GM19239 (cell line): ENCODE results near the gene SND1.

ENCODE experiments used
- DNase-seq: peaks from one replicate; pipeline ENCODE4 v3.0.0; 2011; ENCODE audit warnings: low spot score; ENCODE audit not compliant: insufficient read length
- FAIRE-seq: peaks from 2 replicates; lab custom pipeline; 2011; peaks lifted over from hg19 to GRCh38; lab: Jason Lieb, UNC

SND1 gene

DNA sequence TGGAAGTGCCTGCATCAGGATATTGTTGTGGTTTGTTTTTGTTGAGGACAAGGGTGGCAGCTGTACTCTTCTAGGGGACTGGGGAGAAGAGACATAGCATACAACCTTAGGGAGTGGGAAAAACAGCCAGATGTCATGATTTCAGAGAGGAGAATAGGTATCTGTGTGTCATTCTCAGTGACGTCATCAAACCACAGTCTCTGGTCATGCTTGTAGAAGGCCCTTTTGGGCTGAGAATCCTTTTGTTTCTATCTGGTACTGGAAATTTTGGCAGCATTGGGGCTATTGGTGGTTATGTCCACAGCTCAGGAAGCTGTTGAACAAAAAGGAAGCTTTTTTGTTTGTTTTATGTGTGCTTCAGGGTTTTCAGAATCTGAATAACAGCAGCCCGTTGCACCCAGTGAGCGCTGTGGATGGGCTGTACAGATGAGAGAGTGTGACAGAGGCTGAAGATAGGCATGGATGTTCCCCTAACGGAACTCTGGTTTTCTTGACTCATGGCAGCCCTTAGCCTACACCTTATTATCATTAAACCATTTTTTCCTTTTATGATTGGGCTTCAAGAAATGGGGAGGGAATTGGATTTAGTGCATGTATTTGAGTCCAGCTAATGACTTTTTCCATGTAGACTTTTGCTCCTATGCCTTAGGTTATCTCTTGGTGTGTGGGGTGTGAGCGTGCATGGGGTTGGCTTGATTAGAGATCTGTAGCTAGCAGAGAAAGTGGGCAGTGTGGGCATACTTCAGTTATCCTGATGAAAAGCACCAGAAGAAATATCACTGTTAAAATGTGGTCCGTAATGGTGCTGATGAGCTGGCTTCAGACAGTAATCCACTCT is 65.7 kb downstream of the SND1 start:
- no peak for FAIRE-seq

GRCh38 chr7:127718340-127718679 is 66.3 kb downstream of the SND1 start:
- DNase-seq: no peak
- FAIRE-seq: no peak

More for the DNA sequence above, 65.7 kb downstream of the SND1 start:
- no peak for DNase-seq

DNA sequence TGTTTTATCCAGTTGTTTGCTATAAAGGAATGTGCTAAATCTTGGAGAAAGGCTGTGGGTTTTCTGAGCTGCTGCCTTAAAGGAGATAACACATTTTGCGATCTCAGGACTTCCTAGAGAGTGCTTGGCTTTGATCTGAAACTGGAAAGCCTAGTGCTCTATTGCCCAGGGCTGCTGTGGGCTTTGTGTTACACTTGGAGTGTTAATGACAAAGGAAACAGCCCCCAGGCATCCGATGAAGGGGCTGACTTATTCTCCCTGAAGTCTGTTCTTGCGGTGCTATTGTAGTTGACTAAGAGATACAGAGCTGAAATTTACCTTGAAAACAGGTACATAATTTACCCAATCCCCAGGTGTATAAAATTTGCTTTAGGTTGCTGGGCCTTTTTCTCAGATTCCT is 74.5 kb downstream of the SND1 start:
- DNase-seq (no peak), FAIRE-seq (no peak)

- DNase-seq (no peak), FAIRE-seq (no peak)
Observed at GRCh38 chr7:127730658-127731276, 78.8 kb downstream of the SND1 start.

DNA sequence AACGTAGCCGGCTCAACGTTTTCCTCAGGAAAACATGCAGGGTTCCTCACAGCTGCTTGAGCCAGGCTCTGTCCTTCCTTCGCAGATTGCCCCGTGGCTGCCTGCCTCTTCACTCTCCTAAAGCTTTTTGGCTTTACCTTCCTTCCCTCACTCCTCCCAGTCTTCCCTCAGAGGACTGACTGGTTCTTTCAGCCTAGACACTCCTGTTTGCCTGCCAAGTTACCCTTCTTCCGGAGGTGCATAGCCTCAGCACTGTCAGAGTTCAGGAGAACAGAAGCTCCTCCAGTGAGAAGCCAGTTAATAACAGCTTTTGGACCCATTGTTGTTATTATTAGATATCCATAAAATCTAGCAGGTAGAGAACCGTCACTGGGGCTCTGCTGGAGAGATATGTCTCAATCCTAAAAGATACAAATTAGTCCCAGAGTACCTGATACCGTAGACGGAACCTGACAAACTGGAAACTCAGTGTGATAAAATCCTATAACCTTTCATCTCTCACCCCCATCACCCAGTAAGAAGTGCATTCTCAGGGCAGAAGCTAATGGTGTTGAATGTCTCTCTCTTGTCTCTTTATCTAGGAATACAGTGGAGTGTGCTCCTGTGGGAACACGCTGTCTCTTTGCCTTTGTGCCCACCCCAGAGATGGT is 79.6 kb downstream of the SND1 start:
- no peak for FAIRE-seq
- DNase-seq: no peak

- FAIRE-seq: no peak
- no peak for DNase-seq
Observed at GRCh38 chr7:127732306-127732705, 80.3 kb downstream of the SND1 start.

- DNase-seq (no peak), FAIRE-seq (no peak)
Observed at GRCh38 chr7:127733986-127734385, 82.0 kb downstream of the SND1 start.

GRCh38 chr7:127736511-127736910 is 84.5 kb downstream of the SND1 start:
- no peak for FAIRE-seq
- no peak for DNase-seq

DNA sequence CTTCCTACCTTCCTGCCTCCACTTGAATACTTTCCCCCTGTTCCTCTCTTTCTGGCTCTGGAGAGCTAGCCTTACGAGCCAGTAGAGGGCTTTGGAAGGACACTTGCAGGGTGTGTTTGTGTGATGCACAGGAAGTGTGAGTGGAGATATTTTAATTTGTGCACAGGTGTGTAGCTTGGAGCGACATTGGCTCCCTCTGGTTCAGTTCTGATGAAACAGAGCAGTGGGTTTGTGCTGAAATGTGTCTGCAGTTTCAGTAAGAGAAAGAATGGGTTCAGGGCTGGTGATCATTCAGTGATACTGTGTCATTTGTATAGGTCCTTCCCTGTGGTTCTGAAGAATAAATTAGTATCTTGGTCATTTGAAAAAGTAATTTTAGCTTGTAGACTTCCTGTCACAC is 86.9 kb downstream of the SND1 start:
- no peak for DNase-seq
- no peak for FAIRE-seq

GRCh38 chr7:127741764-127742375 is 89.9 kb downstream of the SND1 start:
- no peak for DNase-seq
- no peak for FAIRE-seq

DNA sequence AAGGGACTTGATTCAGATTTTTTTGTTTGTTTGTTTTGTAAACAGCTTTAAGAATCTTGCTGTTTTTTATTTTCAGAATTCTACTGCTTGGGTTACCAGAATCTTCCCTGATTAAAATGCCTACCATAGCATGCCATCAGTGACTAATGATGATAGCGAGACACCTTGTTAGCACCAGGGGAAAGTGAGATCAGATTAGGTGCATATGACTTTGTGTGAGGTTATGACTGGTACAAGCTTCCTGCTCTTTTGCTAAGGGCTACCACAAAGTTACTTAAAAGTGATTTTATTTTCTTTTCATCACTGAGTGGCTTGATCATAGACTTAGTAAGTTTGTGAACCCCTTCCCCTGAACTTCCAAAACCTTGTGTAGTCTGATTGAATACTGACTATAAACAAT is 93.5 kb downstream of the SND1 start:
- DNase-seq (no peak), FAIRE-seq (no peak)

DNA sequence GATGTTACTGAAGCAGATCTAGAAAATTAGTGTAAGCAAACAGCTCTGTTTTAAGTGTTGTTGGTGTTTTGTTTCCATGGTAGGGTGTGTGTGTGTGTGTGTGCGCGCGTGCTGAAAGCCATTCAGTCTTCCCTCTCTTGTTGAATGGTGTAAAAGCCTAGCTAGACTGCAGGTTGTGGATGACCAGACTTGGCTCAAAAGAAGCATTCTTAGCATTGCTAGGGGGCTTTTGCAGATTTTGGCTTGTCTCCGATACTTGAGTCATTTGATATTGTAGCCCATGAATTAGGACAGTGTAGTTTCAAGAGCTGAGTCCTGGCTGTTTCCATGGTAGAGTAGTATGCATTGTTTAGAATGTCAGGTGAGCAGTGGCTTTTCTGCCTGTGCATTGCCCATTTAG is 99.1 kb downstream of the SND1 start:
- DNase-seq: no peak
- FAIRE-seq: no peak

DNA sequence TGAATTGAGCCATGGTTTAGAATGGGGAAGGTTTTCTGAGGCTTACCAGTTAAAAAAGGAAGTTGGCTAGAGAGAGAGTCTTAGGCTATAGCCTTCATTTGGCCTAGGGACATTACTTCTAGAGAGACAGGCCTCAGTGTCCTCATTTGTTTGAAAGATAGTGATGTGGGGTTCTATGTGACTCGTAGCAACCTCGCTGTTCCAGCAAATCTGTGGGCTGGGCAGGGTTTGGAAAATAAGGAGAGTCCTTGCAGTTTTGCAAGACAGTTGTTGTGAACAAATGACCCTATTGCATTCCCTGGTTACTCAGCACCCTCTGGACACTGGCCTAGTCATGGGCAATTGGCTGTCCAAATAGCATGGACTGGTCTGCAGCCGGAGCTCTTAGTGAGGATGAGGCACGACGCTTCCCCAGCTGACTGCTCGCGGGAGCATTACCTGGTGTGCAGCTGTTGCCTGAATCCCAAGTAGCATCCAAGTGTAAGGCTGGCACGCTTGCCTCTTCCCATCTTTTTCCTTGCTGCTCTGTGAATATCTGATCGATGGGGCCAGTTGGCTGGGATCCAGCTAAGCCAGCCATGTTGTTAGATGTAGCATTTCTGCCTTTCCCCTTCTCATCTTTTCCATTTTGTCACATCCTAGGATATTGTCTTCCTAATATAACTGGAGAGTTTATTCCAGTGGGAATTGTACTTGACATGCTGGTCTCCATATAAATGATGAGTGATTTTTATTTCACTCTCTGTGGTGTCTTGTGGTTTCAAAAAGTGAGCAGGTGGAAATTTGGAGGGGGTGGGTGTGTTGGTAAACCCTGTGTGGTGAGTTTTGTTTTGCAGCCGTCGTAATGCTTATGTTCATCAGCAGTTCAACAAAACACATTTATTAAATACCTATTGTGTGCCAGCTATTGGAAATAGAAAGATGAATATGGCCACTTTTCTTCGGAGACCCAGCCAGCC is 99.8 kb downstream of the SND1 start:
- DNase-seq (no peak), FAIRE-seq (no peak)

- DNase-seq: no peak
- no peak for FAIRE-seq
Observed at GRCh38 chr7:127752829-127753228, 100.8 kb downstream of the SND1 start.

GRCh38 chr7:127754457-127754856 is 102.5 kb downstream of the SND1 start:
- FAIRE-seq (no peak), DNase-seq (no peak)

DNA sequence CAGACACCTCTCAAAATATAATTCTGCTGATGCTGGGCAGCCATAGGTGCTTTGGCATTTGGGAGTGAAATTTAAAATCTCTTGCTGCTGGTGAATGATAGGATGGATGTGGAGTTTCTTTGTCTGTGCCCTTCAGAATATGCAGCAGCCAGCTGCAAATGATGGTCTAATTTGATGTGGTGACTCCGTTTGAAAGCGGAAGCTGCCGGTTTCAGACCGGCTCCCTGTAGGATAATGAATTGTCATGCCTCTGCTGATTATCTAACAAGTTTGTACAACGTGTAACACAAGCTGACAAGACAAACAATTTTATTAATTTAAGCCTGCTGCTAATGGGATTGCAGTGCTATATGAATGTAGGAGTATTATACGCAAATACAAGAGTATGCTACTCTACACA is 103.5 kb downstream of the SND1 start:
- FAIRE-seq (no peak), DNase-seq (no peak)

- no peak for FAIRE-seq
- no peak for DNase-seq
Observed at GRCh38 chr7:127755965-127756364, 104.0 kb downstream of the SND1 start.

DNA sequence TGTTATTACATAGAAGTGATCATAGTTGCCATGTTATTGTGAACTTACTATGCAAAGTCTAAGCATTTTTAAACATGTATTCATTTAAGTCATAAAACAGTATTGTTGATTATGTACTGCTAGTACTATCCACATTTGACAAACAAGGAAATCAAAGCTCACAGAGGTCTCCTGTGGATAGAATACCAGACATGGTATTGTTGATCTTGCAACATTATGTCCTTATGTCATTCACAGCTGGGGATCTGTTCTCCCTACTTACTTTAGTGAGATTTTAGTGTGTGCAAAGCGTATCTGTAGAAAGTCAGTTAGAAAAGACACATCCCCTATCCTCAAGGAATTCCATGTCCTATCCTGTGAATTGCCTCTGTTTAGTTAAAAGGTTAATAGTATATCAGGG is 106.1 kb downstream of the SND1 start:
- FAIRE-seq (no peak), DNase-seq (no peak)

- DNase-seq: no peak
Observed at GRCh38 chr7:127758845-127759244, 106.9 kb downstream of the SND1 start.

GRCh38 chr7:127759945-127760421 is 108.0 kb downstream of the SND1 start:
- DNase-seq (no peak), FAIRE-seq (no peak)

More at GRCh38 chr7:127758845-127759244, 106.9 kb downstream of the SND1 start:
- FAIRE-seq: no peak
